B cell (primary cell): Measurements from ENCODE around the gene KLHL25. TPM values are rescaled to one million over a fixed set of nuclear protein-coding genes. Genes with fewer than 3 reads are reported as not detected.

Source experiments
- ATAC-seq: fragments of 200-7000 bp; cut with Tn5 transposase; one replicate; pipeline ENCODE4 v1.10.0; 2021; ENCODE audit warnings: low read depth, mild to moderate bottlenecking, moderate number of reproducible peaks, moderate library complexity
- CTCF ChIA-PET: fragments of 350-600 bp; sonication (Branson Sonifier 250); formaldehyde crosslinking; loops from one replicate; lab custom pipeline; 2021; ENCODE audit warnings: antibody characterized with exemption, inconsistent platforms; lab: Charles Lee
- POLR2A ChIA-PET: fragments of 350-600 bp; sonication (Branson Sonifier 250); formaldehyde crosslinking; loops from one replicate; lab custom pipeline; 2021; ENCODE audit warnings: antibody characterized with exemption; lab: Charles Lee
- DNase-seq: peaks from one replicate; pipeline ENCODE4 v3.0.0; 2013
- H2AFZ ChIP-seq: 2 replicates; pipeline ENCODE4 v1.6.1; 2012; ENCODE audit warnings: mild to moderate bottlenecking, low read depth, low read length; ENCODE audit not compliant: insufficient read depth, poor library complexity, severe bottlenecking
- H3K27ac ChIP-seq, 2 donors: 1 replicate in 1 of 2; 2 replicates in 1 of 2; pipeline ENCODE4 v1.5.1; 2012 to 2013; ENCODE audit warnings: low read length in 2 of 2, mild to moderate bottlenecking in 2 of 2, moderate library complexity in 1 of 2
- H3K27me3 ChIP-seq, 4 experiments: fragments of 200-600 bp in 1 of 4; sonication (generic) in 1 of 4; replicated peaks in 1 of 4; 1 replicate in 2 of 4; 2 replicates in 2 of 4; pipeline versions ENCODE4 v1.6.1 to v1.7.0; 2013 to 2016; ENCODE audit warnings: low read length in 3 of 4, mild to moderate bottlenecking in 2 of 4, mixed read lengths in 1 of 4, moderate library complexity in 1 of 4; ENCODE audit not compliant: insufficient read depth in 4 of 4, control insufficient read depth in 3 of 4; ENCODE audit errors: control extremely low read depth in 1 of 4
- H3K36me3 ChIP-seq, 2 experiments: replicated peaks in 1 of 2; 1 replicate in 1 of 2; 2 replicates in 1 of 2; pipeline versions ENCODE4 v1.6.1 to v1.7.1; 2013; ENCODE audit warnings: low read length in 1 of 2; ENCODE audit not compliant: insufficient read depth in 2 of 2, control insufficient read depth in 1 of 2; ENCODE audit errors: control extremely low read depth in 1 of 2, extremely low read depth in 1 of 2
- H3K4me1 ChIP-seq, 2 donors: fragments of 200-600 bp in 1 of 2; sonication (generic) in 1 of 2; 1 replicate in 1 of 2; 2 replicates in 1 of 2; pipeline versions ENCODE4 v1.5.1 to v1.6.1; 2013 to 2017; ENCODE audit warnings: low read length in 2 of 2; ENCODE audit not compliant: control insufficient read depth in 2 of 2, insufficient read depth in 2 of 2
- H3K4me2 ChIP-seq: replicated peaks from 2 replicates; pipeline ENCODE3; 2012; ENCODE audit warnings: mild to moderate bottlenecking, low read depth, low read length; ENCODE audit not compliant: poor library complexity, severe bottlenecking
- H3K4me3 ChIP-seq, 5 experiments: fragments of 200-600 bp in 1 of 5; sonication (generic) in 1 of 5; 1 replicate in 3 of 5; 2 replicates in 2 of 5; pipeline versions ENCODE4 v1.5.1 to v1.7.0; 2011 to 2016; ENCODE audit warnings: low read length in 4 of 5, mild to moderate bottlenecking in 4 of 5, low read depth in 2 of 5, control low read depth in 1 of 5, moderate library complexity in 1 of 5; ENCODE audit not compliant: insufficient read depth in 1 of 5; ENCODE audit errors: control extremely low read depth in 1 of 5, extremely low read depth in 1 of 5
- H3K79me2 ChIP-seq: fragments of 200-600 bp; sonication (generic); one replicate; pipeline ENCODE4 v1.6.0; 2016; ENCODE audit warnings: low read length; ENCODE audit not compliant: control insufficient read depth, insufficient read depth
- H3K9ac ChIP-seq: fragments of 200-600 bp; sonication (generic); 2 replicates; pipeline ENCODE4 v1.6.1; 2017; ENCODE audit warnings: mild to moderate bottlenecking, low read length, moderate library complexity
- H3K9me3 ChIP-seq, 3 donors: one replicate each; pipeline versions ENCODE4 v1.6.1 to v1.7.1; 2013; ENCODE audit warnings: low read length in 2 of 3; ENCODE audit not compliant: control insufficient read depth in 2 of 3, insufficient read depth in 1 of 3; ENCODE audit errors: control extremely low read depth in 1 of 3
- H4K20me1 ChIP-seq: 2 replicates; pipeline ENCODE4 v1.6.0; 2012; ENCODE audit warnings: mild to moderate bottlenecking, low read length; ENCODE audit not compliant: insufficient read depth, control insufficient read depth, poor library complexity, severe bottlenecking
- H3K27ac Mint-ChIP-seq: one replicate; pipeline ENCODE4 v1.8.0; 2021; ENCODE audit warnings: mixed read lengths
- H3K27me3 Mint-ChIP-seq: one replicate; pipeline ENCODE4 v1.8.0; 2021; ENCODE audit warnings: mixed read lengths
- H3K4me1 Mint-ChIP-seq: one replicate; pipeline ENCODE4 v1.8.0; 2021; ENCODE audit warnings: mixed read lengths
- H3K4me3 Mint-ChIP-seq: one replicate; pipeline ENCODE4 v1.8.0; 2021; ENCODE audit warnings: mixed read lengths
- H3K9me3 Mint-ChIP-seq: one replicate; pipeline ENCODE4 v1.8.0; 2022; ENCODE audit warnings: mixed read lengths; ENCODE audit not compliant: insufficient read depth
- EZH2 ChIP-seq: IDR thresholded peaks from 2 replicates; pipeline ENCODE4 v1.6.1; 2012; ENCODE audit warnings: borderline replicate concordance, low read depth, mild to moderate bottlenecking, moderate library complexity, low read length; ENCODE audit not compliant: insufficient read depth, poor library complexity, severe bottlenecking
- WGBS: methylation state at CpG from one replicate; pipeline ENCODE4 v1.1.5; 2013; ENCODE audit warnings: missing lambda C conversion rate; ENCODE audit not compliant: insufficient coverage; 5-methylcytosine and 5-hydroxymethylcytosine counted together
- intact Hi-C: fragments of 100-400 bp; cut with micrococcal nuclease; formaldehyde crosslinking; loops from one replicate; pipeline ENCODE4 v1.10.0; 2022
- polyA plus RNA-seq: library from polyadenylated mRNA; depleted of rRNA; stranded (reverse); fragments of >200 nt; gene quantifications from 2 replicates; pipeline ENCODE4 v1.2.3, GENCODE V29; 2012
- total RNA-seq, 2 donors: library from RNA; stranded (reverse); fragments of 120-200 nt in 1 of 2; gene quantifications; 1 replicate in 1 of 2; 2 replicates in 1 of 2; pipeline versions ENCODE4 v1.2.3 to v1.2.4, GENCODE V29; 2013 to 2022
- TF ChIP-seq, protein P1 (sequence below): fragments of 200-600 bp; IDR thresholded peaks from one replicate; pipeline ENCODE4 v1.8.0; 2022; ENCODE audit warnings: antibody characterized with exemption, mild to moderate bottlenecking

KLHL25 gene
- total and polyA plus RNA-seq, 2 donors (not counting 1 experiment from before 2014, with no cell fraction given): 1.1 to 3.3 TPM

DNA sequence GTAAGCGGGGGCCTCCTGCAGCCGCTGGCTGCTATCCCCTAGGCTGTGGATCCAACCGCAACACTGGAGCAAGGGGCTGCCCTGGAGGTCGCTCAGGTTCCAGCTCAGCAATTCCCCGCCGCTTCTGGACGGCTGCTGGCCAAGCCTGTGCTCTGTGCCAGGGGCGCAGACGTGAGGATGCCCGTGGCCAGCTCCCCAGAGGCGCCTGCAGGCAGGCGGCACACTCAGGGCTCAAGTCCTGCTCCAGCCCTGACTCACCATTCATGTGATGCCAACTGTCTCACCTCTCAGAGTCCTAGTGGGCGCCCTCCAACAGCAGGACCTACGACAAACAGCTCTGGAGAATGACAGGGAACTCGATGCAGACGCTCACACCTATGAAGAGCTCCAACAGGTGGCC lies 31.6 kb downstream of the KLHL25 start:
- intact Hi-C loops: no loop called here
- 98% methylated on average over 16 of the region's 16 CpGs for WGBS
- Histone ChIP-seq H4K20me1 (no peaks in the 10 kb centered on the region), H3K4me2 (no peak overlapping the region), H3K79me2 (no peaks in the 10 kb centered on the region), H3K27ac (no peak overlapping the region), H3K4me3 (no peak overlapping the region), H3K9me3 (no peaks in the 10 kb centered on the region), H3K36me3 (no peaks in the 10 kb centered on the region), H2AFZ (no peak overlapping the region), H3K4me1 (no peaks in the 10 kb centered on the region), H3K27me3 (no peaks in the 10 kb centered on the region), H3K9ac (no peak overlapping the region)
- TF ChIP-seq, protein P1, sequence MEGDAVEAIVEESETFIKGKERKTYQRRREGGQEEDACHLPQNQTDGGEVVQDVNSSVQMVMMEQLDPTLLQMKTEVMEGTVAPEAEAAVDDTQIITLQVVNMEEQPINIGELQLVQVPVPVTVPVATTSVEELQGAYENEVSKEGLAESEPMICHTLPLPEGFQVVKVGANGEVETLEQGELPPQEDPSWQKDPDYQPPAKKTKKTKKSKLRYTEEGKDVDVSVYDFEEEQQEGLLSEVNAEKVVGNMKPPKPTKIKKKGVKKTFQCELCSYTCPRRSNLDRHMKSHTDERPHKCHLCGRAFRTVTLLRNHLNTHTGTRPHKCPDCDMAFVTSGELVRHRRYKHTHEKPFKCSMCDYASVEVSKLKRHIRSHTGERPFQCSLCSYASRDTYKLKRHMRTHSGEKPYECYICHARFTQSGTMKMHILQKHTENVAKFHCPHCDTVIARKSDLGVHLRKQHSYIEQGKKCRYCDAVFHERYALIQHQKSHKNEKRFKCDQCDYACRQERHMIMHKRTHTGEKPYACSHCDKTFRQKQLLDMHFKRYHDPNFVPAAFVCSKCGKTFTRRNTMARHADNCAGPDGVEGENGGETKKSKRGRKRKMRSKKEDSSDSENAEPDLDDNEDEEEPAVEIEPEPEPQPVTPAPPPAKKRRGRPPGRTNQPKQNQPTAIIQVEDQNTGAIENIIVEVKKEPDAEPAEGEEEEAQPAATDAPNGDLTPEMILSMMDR: no peak
- TF ChIP-seq EZH2: no peak
- no peaks in the 10 kb centered on the region for H3K4me1 Mint-ChIP-seq
- POLR2A ChIA-PET: no interaction called here
- H3K27ac Mint-ChIP-seq: no peak overlapping the region
- H3K9me3 Mint-ChIP-seq: no peaks in the 10 kb centered on the region
- H3K4me3 Mint-ChIP-seq: no peak overlapping the region
- no peak for DNase-seq
- no peaks in the 10 kb centered on the region for H3K27me3 Mint-ChIP-seq
- no peak for ATAC-seq
- CTCF ChIA-PET: no interaction called here

DNA sequence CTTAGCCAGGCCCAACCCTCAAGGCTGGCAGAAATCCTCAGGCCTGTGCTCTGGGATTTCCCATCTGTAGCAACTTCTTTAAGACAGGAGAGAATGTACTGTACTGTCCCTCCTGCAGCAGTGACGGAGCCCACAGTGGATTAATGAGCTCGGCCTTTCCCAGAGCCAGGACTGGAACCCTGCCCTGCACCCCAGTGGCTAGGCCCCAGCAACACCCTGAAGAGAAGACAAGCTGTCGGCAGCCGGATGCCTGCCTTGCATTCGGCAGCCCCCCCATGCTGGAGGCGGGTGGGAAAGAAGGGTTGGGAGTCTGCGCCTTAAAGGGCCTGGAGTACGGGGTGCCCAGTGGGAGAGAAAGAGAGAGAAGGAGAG lies 32.0 kb downstream of the KLHL25 start:
- no peak overlapping the region for H3K9ac ChIP-seq
- H3K4me2 ChIP-seq: no peak overlapping the region
- no peaks in the 10 kb centered on the region for H3K27me3 ChIP-seq
- no peak for TF ChIP-seq EZH2
- TF ChIP-seq, protein P1: no peak
- ATAC-seq (no peak), DNase-seq (no peak)
- no peaks in the 10 kb centered on the region for H3K4me1 ChIP-seq
- H3K9me3 Mint-ChIP-seq: no peaks in the 10 kb centered on the region
- POLR2A ChIA-PET: no interaction called here
- H3K36me3 ChIP-seq: no peaks in the 10 kb centered on the region
- H2AFZ ChIP-seq: no peak overlapping the region
- no peaks in the 10 kb centered on the region for H3K27me3 Mint-ChIP-seq
- H3K4me3 Mint-ChIP-seq: no peak overlapping the region
- H3K79me2 ChIP-seq: no peaks in the 10 kb centered on the region
- H3K4me3 ChIP-seq: no peak overlapping the region
- H4K20me1 ChIP-seq: no peaks in the 10 kb centered on the region
- H3K27ac Mint-ChIP-seq: no peak overlapping the region
- H3K27ac ChIP-seq: no peak overlapping the region
- 95% methylated on average over 8 of the region's 8 CpGs for WGBS
- H3K9me3 ChIP-seq: no peaks in the 10 kb centered on the region
- H3K4me1 Mint-ChIP-seq: no peaks in the 10 kb centered on the region
- intact Hi-C loops: no loop called here
- CTCF ChIA-PET: no interaction called here
